Hippocampal formation (tissue), 2 donors: ENCODE data around the gene PPTC7.
A peak's percentile ranks its signal among the peaks of the same experiment; 100 is the strongest.
"Not testable (repeated sequence)": the region's sequence is repeated elsewhere in the genome, so short reads cannot be mapped to it uniquely, and the experiment has no call there.

Experiments
- DNase-seq, 2 donors: peaks; one replicate each; lab custom pipeline; 2025; lab: John Stamatoyannopoulos, UW

PPTC7 gene

GRCh38 chr12:110583137-110584059, at the start of gene PPTC7:
Gene PPTC7, minus strand, starts transcription at chr12:110583318. Its CDS starts 287 bp downstream, at chr12:110583031.
- DNase-seq, result peak; percentile 97

GRCh38 chr12:110627500-110628195, 44.5 kb upstream of the PPTC7 start:
- DNase-seq, result no peak

- DNase-seq, result no peak
Measured at GRCh38 chr12:110622582-110622981, 39.5 kb upstream of the PPTC7 start.

- DNase-seq, result no peak
Measured at GRCh38 chr12:110619534-110619953, 36.4 kb upstream of the PPTC7 start.

- DNase-seq, result no peak
Measured at GRCh38 chr12:110616471-110617115, 33.5 kb upstream of the PPTC7 start.

- no peak for DNase-seq
Measured at GRCh38 chr12:110615171-110615570, 32.1 kb upstream of the PPTC7 start.

- DNase-seq, result peak; percentile 94 to 96
Measured at GRCh38 chr12:110613771-110614684, 30.9 kb upstream of the PPTC7 start, which contains the start of gene TCTN1. Gene TCTN1, plus strand, starts transcription at chr12:110614129. Its CDS starts 54 bp downstream, at chr12:110614183.

- DNase-seq, result no peak
Measured at GRCh38 chr12:110613071-110613770, 30.1 kb upstream of the PPTC7 start.

GRCh38 chr12:110606253-110606611, 23.1 kb upstream of the PPTC7 start:
- no peak for DNase-seq

GRCh38 chr12:110602085-110602814, 19.1 kb upstream of the PPTC7 start:
- peak in 1 of 2 donors; percentile 42 for DNase-seq

- peak in 1 of 2 donors; percentile 78 for DNase-seq
Measured at GRCh38 chr12:110600254-110600653, 17.1 kb upstream of the PPTC7 start.

- no peak for DNase-seq
Measured at GRCh38 chr12:110599334-110599733, 16.2 kb upstream of the PPTC7 start.

GRCh38 chr12:110597885-110598284, 14.8 kb upstream of the PPTC7 start:
- DNase-seq, result no peak

GRCh38 chr12:110592919-110593318, 9.8 kb upstream of the PPTC7 start:
- DNase-seq, result not testable (repeated sequence)

GRCh38 chr12:110592078-110592477, 9.0 kb upstream of the PPTC7 start:
- no peak for DNase-seq

GRCh38 chr12:110591451-110592051, 8.4 kb upstream of the PPTC7 start:
- DNase-seq, result no peak

- DNase-seq, result peak in 1 of 2 donors; percentile 60
Measured at GRCh38 chr12:110590806-110591326, 7.7 kb upstream of the PPTC7 start.

- no peak for DNase-seq
Measured at GRCh38 chr12:110590059-110590458, 6.9 kb upstream of the PPTC7 start.

- DNase-seq, result not testable (repeated sequence)
Measured at GRCh38 chr12:110587102-110587501, 4.0 kb upstream of the PPTC7 start.
